Spinal cord (tissue), 10 donors: ENCODE measurements around the gene XYLT1. TPM values are rescaled to one million over a fixed set of nuclear protein-coding genes. Genes with fewer than 3 reads are reported as not detected.
A peak's percentile ranks its signal among the peaks of the same experiment; 100 is the strongest.
"Not testable (repeated sequence)": the region's sequence is repeated elsewhere in the genome, so short reads cannot be mapped to it uniquely, and the experiment has no call there.

Experiments used
- DNase-seq, 6 donors: peaks; one replicate each; pipeline versions ENCODE4 v3.0.0 to v3.0.0-alpha.2; 2013 to 2015; ENCODE audit warnings: low spot score in 6 of 6, low read depth in 4 of 6
- H3K27ac ChIP-seq: one replicate; pipeline ENCODE4 v1.5.1; 2013; ENCODE audit warnings: low read depth, low read length, control low read depth
- H3K27me3 ChIP-seq: one replicate; pipeline ENCODE4 v1.6.1; 2013; ENCODE audit warnings: low read length; ENCODE audit not compliant: control insufficient read depth, insufficient read depth
- H3K36me3 ChIP-seq: one replicate; pipeline ENCODE4 v1.6.1; 2013; ENCODE audit warnings: low read length; ENCODE audit not compliant: control insufficient read depth, insufficient read depth
- H3K4me1 ChIP-seq: one replicate; pipeline ENCODE4 v1.6.1; 2013; ENCODE audit warnings: low read length; ENCODE audit not compliant: control insufficient read depth, insufficient read depth
- H3K4me3 ChIP-seq: one replicate; pipeline ENCODE4 v1.5.1; 2013; ENCODE audit warnings: low read depth, low read length, control low read depth
- H3K9me3 ChIP-seq: one replicate; pipeline ENCODE4 v1.6.1; 2013; ENCODE audit warnings: low read length; ENCODE audit not compliant: control insufficient read depth, insufficient read depth
- WGBS: methylation state at CpG from one replicate; pipeline ENCODE4 v1.1.5; 2013; ENCODE audit warnings: missing lambda C conversion rate; ENCODE audit not compliant: insufficient coverage; 5-methylcytosine and 5-hydroxymethylcytosine counted together
- polyA plus RNA-seq, 2 donors: library from polyadenylated mRNA; unstranded; fragments of 120-200 nt; gene quantifications; one replicate each; pipeline ENCODE4 v1.2.1, GENCODE V29; 2013; ENCODE audit not compliant: insufficient read length in 2 of 2
- total RNA-seq, 2 donors: library from RNA; depleted of rRNA in 1 of 2; stranded (reverse); fragments of 120-200 nt in 1 of 2; fragments of >200 nt in 1 of 2; gene quantifications; one replicate each; pipeline versions ENCODE4 v1.2.3 to v1.2.4, GENCODE V29; 2013 to 2014
- donor health status: healthy.

Gene XYLT1
- total and polyA plus RNA-seq, 4 donors = 13.0 to 17.0 (median 15.2) TPM

- Histone ChIP-seq H3K36me3 (no peaks in the 10 kb centered on the region), H3K27me3 (no peaks in the 10 kb centered on the region), H3K4me1 (no peaks in the 10 kb centered on the region), H3K9me3 (no peaks in the 10 kb centered on the region), H3K4me3 (no peak overlapping the region), H3K27ac (no peak overlapping the region)
- no peak for DNase-seq
Observed at GRCh38 chr16:17493012-17493411, 22.3 kb upstream of the XYLT1 start.

- Histone ChIP-seq H3K4me3 (no peak overlapping the region), H3K9me3 (no peaks in the 10 kb centered on the region), H3K4me1 (no peaks in the 10 kb centered on the region), H3K27me3 (no peaks in the 10 kb centered on the region), H3K36me3 (no peaks in the 10 kb centered on the region), H3K27ac (no peak overlapping the region)
- WGBS = 90% methylated on average over 2 of the region's 4 CpGs
- no peak for DNase-seq
Observed at GRCh38 chr16:17491140-17491662, 20.4 kb upstream of the XYLT1 start.

- no peaks in the 10 kb centered on the region for H3K4me1 ChIP-seq
- H3K9me3 ChIP-seq = no peaks in the 10 kb centered on the region
- no peak overlapping the region for H3K27ac ChIP-seq
- no peak for DNase-seq
- H3K27me3 ChIP-seq = no peaks in the 10 kb centered on the region
- 88% methylated on average over 1 of the region's 2 CpGs for WGBS
- H3K36me3 ChIP-seq = no peaks in the 10 kb centered on the region
- no peak overlapping the region for H3K4me3 ChIP-seq
Observed at GRCh38 chr16:17488506-17488905, 17.7 kb upstream of the XYLT1 start.

GRCh38 chr16:17483351-17483750 lies 12.6 kb upstream of the XYLT1 start:
- DNase-seq = no peak
- H3K9me3 ChIP-seq = no peaks in the 10 kb centered on the region
- 93% methylated on average over 3 of the region's 3 CpGs for WGBS
- H3K4me3 ChIP-seq = no peak overlapping the region
- H3K4me1 ChIP-seq = no peaks in the 10 kb centered on the region
- no peaks in the 10 kb centered on the region for H3K27me3 ChIP-seq
- no peak overlapping the region for H3K27ac ChIP-seq
- H3K36me3 ChIP-seq = no peaks in the 10 kb centered on the region

GRCh38 chr16:17482341-17482740 lies 11.6 kb upstream of the XYLT1 start:
- WGBS = 100% methylated on average over 2 of the region's 4 CpGs
- H3K4me1 ChIP-seq, H3K9me3 ChIP-seq, H3K36me3 ChIP-seq, H3K27ac ChIP-seq, H3K27me3 ChIP-seq, H3K4me3 ChIP-seq, DNase-seq: not testable (repeated sequence)

GRCh38 chr16:17481736-17482135 lies 11.0 kb upstream of the XYLT1 start:
- 100% methylated on average over 2 of the region's 2 CpGs for WGBS
- no peaks in the 10 kb centered on the region for H3K27me3 ChIP-seq
- no peaks in the 10 kb centered on the region for H3K36me3 ChIP-seq
- DNase-seq = no peak
- no peaks in the 10 kb centered on the region for H3K9me3 ChIP-seq
- no peak overlapping the region for H3K27ac ChIP-seq
- peaks cover under 1% of the 10 kb centered on the region for H3K4me1 ChIP-seq
- no peak overlapping the region for H3K4me3 ChIP-seq

GRCh38 chr16:17477260-17477545 lies 6.4 kb upstream of the XYLT1 start:
- not testable (repeated sequence) for DNase-seq, H3K27me3 ChIP-seq, H3K9me3 ChIP-seq, H3K27ac ChIP-seq, H3K4me3 ChIP-seq, H3K36me3 ChIP-seq
- H3K4me1 ChIP-seq = peaks cover 19% of the 10 kb centered on the region
- WGBS = no CpG with 5 or more reads among the region's 6 CpGs

- H3K4me1 ChIP-seq = peaks cover 19% of the 10 kb centered on the region
- H3K27ac ChIP-seq = no peak overlapping the region
- DNase-seq = peak in 4 of 6 donors; percentile 52 to 96 (median 76)
- H3K36me3 ChIP-seq = no peaks in the 10 kb centered on the region
- H3K9me3 ChIP-seq = no peaks in the 10 kb centered on the region
- no peak overlapping the region for H3K4me3 ChIP-seq
- 39% methylated on average over 7 of the region's 11 CpGs for WGBS
- H3K27me3 ChIP-seq = no peaks in the 10 kb centered on the region
Observed at GRCh38 chr16:17476414-17477259, 5.9 kb upstream of the XYLT1 start.

GRCh38 chr16:17475104-17475503 lies 4.3 kb upstream of the XYLT1 start:
- no peak overlapping the region for H3K4me3 ChIP-seq
- no peak for DNase-seq
- H3K36me3 ChIP-seq = no peaks in the 10 kb centered on the region
- no peak overlapping the region for H3K27ac ChIP-seq
- no peaks in the 10 kb centered on the region for H3K27me3 ChIP-seq
- no peaks in the 10 kb centered on the region for H3K9me3 ChIP-seq
- 73% methylated on average over 3 of the region's 7 CpGs for WGBS
- H3K4me1 ChIP-seq = peaks cover 28% of the 10 kb centered on the region

GRCh38 chr16:17474572-17474971 lies 3.8 kb upstream of the XYLT1 start:
- H3K4me1 ChIP-seq = peaks cover 34% of the 10 kb centered on the region
- no peaks in the 10 kb centered on the region for H3K27me3 ChIP-seq
- DNase-seq = peak in 3 of 6 donors; percentile 48 to 88 (median 77)
- no peak overlapping the region for H3K4me3 ChIP-seq
- no peaks in the 10 kb centered on the region for H3K9me3 ChIP-seq
- H3K36me3 ChIP-seq = no peaks in the 10 kb centered on the region
- WGBS = 11% methylated on average over 11 of the region's 13 CpGs
- no peak overlapping the region for H3K27ac ChIP-seq
